GM21528 (cell line): ENCODE data around the gene SETBP1.
"Not testable (repeated sequence)": the region's sequence is repeated elsewhere in the genome, so short reads cannot be mapped to it uniquely, and the experiment has no call there.

Experiments
- ATAC-seq: cut with Tn5 transposase; IDR thresholded peaks from one replicate; pipeline ENCODE4 v1.9.1; 2021; ENCODE audit warnings: mild to moderate bottlenecking, moderate library complexity; ENCODE audit not compliant: unreplicated experiment, low FRiP score

Gene SETBP1

GRCh38 chr18:44783371-44783770, 102.7 kb downstream of the SETBP1 start:
- ATAC-seq = no peak

GRCh38 chr18:44786257-44786656, 105.6 kb downstream of the SETBP1 start:
- ATAC-seq = peak; percentile 37

- peak; percentile 83 for ATAC-seq
Observed at GRCh38 chr18:44786688-44787087, 106.0 kb downstream of the SETBP1 start.

GRCh38 chr18:44788334-44788733, 107.6 kb downstream of the SETBP1 start:
- ATAC-seq = no peak

- no peak for ATAC-seq
Observed at GRCh38 chr18:44789710-44790109, 109.0 kb downstream of the SETBP1 start.

GRCh38 chr18:44790860-44791259, 110.2 kb downstream of the SETBP1 start:
- no peak for ATAC-seq

GRCh38 chr18:44791520-44791919, 110.8 kb downstream of the SETBP1 start:
- ATAC-seq = no peak

- no peak for ATAC-seq
Observed at GRCh38 chr18:44792456-44793061, 111.9 kb downstream of the SETBP1 start.

- ATAC-seq = no peak
Observed at GRCh38 chr18:44793194-44793593, 112.5 kb downstream of the SETBP1 start.

GRCh38 chr18:44793685-44794084, 113.0 kb downstream of the SETBP1 start:
- no peak for ATAC-seq

- ATAC-seq = no peak
Observed at GRCh38 chr18:44795241-44795640, 114.6 kb downstream of the SETBP1 start.

GRCh38 chr18:44796429-44797428, 116.0 kb downstream of the SETBP1 start:
- no peak for ATAC-seq

GRCh38 chr18:44798433-44799048, 117.9 kb downstream of the SETBP1 start:
- no peak for ATAC-seq

GRCh38 chr18:44799382-44799906, 118.8 kb downstream of the SETBP1 start:
- ATAC-seq = peak; percentile 24

GRCh38 chr18:44799907-44800421, 119.3 kb downstream of the SETBP1 start:
- ATAC-seq = peak; percentile 77

GRCh38 chr18:44800766-44801165, 120.1 kb downstream of the SETBP1 start:
- ATAC-seq = not testable (repeated sequence)

GRCh38 chr18:44801781-44802180, 121.1 kb downstream of the SETBP1 start:
- no peak for ATAC-seq

GRCh38 chr18:44802508-44802907, 121.8 kb downstream of the SETBP1 start:
- ATAC-seq = no peak

- ATAC-seq = no peak
Observed at GRCh38 chr18:44803019-44803650, 122.4 kb downstream of the SETBP1 start.

- no peak for ATAC-seq
Observed at GRCh38 chr18:44804033-44804432, 123.3 kb downstream of the SETBP1 start.
